GM19467 (cell line): ENCODE results near the gene APOLD1.
"Not testable (repeated sequence)": the region's sequence is repeated elsewhere in the genome, so short reads cannot be mapped to it uniquely, and the experiment has no call there.

ENCODE experiments used
- ATAC-seq: cut with Tn5 transposase; IDR thresholded peaks from one replicate; pipeline ENCODE4 v1.9.1; 2021; ENCODE audit warnings: mild to moderate bottlenecking, moderate library complexity; ENCODE audit not compliant: unreplicated experiment

Gene APOLD1

DNA sequence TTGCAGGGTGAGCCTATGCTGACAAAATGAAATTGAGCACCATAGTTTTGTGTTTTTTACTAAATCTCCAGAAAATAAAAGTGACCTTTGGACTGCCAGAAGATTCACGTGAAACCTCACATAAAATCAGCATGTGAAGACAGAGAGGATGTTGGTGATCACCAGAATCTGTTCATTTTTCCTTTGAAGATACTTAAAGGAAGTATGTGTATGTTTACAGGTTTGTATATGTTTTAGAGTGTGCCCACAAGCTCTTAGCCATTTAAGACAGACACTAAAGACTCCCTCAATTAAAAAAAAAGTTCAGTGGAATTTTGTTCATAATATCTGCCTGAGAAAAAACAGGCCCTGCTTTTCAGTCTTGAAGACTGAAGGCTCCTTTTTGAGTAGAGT is 53.5 kb downstream of the APOLD1 start:
- ATAC-seq, result no peak

DNA sequence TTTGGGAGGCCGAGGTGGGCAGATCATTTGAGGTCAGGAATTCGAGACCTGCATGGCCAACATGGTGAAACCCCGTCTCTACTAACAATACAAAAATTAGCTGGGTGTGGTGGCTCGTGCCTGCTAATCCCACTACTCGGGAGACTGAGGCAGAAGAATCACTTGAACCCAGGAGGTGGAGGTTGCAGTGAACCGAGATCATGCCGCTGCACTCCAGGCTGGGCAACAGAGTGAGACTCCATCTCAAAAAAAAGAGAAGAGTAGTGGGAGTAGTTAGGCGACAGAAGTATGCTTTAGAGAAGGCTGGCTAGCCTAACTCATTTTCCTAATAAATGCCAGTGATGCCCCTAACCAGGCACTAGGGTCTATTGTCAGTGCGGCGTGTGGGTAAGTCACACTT is 54.0 kb downstream of the APOLD1 start:
- ATAC-seq, result not testable (repeated sequence)

DNA sequence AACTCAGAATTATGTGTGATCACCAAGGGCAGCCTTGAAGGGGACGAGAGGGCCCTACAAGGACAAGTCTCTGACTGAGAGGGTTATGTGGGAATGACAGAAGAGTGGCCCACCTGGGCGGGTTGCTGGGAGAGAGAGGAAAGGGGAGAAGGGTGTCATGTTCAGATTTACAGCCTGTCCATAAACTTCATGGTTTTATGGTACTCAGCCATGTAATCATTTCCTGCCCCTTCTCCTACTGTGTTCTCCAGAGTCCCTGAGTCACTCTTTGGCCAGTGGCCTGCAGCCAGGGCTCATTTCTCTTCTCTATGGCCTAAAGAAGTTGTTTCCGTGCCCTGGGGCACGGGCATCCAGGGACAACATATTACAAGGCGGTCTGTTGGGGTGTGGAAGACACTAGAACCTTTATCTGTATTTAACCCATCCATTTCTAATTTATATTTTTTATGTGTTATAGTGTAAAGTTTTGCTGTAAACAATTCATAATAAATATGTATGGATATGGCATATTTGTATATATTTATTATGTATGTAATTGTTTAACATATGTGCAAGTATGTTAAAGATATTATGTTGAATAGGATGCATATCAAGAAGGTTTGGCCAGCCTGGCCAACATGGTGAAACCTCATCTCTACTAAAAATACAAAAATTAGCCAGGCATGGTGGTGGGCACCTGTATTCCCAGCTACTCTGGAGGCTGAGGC is 54.6 kb downstream of the APOLD1 start:
- no peak for ATAC-seq

GRCh38 chr12:12840580-12840899 is 55.1 kb downstream of the APOLD1 start:
- ATAC-seq, result no peak
